ENCODE results near the gene RFTN1. TPM values are rescaled to one million over a fixed set of nuclear protein-coding genes. Genes with fewer than 3 reads are reported as not detected.
A peak's percentile ranks its signal among the peaks of the same experiment; 100 is the strongest.
"Not testable (repeated sequence)": the region's sequence is repeated elsewhere in the genome, so short reads cannot be mapped to it uniquely, and the experiment has no call there.

RFTN1 gene
- total RNA-seq, 1 experiment from 2014 or later = 4.5 TPM

- no peaks in the 10 kb centered on the region for H3K9me3 Mint-ChIP-seq (ENCODE audit: unreplicated experiment)
- POLR2A ChIA-PET = interaction anchor here (0.7 to 1.0 kb wide), 2 partner anchors 222 to 255 kb away, joined by 3 to 5 read pairs; no protein-coding TSS in a partner anchor
- TF ChIP-seq, protein P1, sequence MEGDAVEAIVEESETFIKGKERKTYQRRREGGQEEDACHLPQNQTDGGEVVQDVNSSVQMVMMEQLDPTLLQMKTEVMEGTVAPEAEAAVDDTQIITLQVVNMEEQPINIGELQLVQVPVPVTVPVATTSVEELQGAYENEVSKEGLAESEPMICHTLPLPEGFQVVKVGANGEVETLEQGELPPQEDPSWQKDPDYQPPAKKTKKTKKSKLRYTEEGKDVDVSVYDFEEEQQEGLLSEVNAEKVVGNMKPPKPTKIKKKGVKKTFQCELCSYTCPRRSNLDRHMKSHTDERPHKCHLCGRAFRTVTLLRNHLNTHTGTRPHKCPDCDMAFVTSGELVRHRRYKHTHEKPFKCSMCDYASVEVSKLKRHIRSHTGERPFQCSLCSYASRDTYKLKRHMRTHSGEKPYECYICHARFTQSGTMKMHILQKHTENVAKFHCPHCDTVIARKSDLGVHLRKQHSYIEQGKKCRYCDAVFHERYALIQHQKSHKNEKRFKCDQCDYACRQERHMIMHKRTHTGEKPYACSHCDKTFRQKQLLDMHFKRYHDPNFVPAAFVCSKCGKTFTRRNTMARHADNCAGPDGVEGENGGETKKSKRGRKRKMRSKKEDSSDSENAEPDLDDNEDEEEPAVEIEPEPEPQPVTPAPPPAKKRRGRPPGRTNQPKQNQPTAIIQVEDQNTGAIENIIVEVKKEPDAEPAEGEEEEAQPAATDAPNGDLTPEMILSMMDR (IDR thresholded peaks at IDR 0.05; ENCODE audit: unreplicated experiment) = no peak
- BruUV-seq (replicated peaks) = no TSS peak
- CTCF ChIA-PET = interaction anchor here (0.7 to 1.5 kb wide), 4 partner anchors 25 to 236 kb away, joined by 3 to 5 read pairs (median 4); no protein-coding TSS in a partner anchor
- no peak overlapping the region for H3K27ac Mint-ChIP-seq (ENCODE audit: low read depth, unreplicated experiment)
- H3K4me1 Mint-ChIP-seq (ENCODE audit: insufficient read depth, unreplicated experiment) = peaks cover 7% of the 10 kb centered on the region
- no peaks in the 10 kb centered on the region for H3K27me3 Mint-ChIP-seq (ENCODE audit: insufficient read depth, unreplicated experiment)
- H3K36me3 Mint-ChIP-seq (ENCODE audit: insufficient read depth, unreplicated experiment) = peaks cover 7% of the 10 kb centered on the region
- no peak overlapping the region for H3K4me3 Mint-ChIP-seq (ENCODE audit: unreplicated experiment)
- intact Hi-C loops (cut with micrococcal nuclease) = no loop called here
- DNase-seq (ENCODE audit: unreplicated experiment) = no peak
Measured at GRCh38 chr3:16313886-16314645, 199.4 kb downstream of the RFTN1 start.

DNA sequence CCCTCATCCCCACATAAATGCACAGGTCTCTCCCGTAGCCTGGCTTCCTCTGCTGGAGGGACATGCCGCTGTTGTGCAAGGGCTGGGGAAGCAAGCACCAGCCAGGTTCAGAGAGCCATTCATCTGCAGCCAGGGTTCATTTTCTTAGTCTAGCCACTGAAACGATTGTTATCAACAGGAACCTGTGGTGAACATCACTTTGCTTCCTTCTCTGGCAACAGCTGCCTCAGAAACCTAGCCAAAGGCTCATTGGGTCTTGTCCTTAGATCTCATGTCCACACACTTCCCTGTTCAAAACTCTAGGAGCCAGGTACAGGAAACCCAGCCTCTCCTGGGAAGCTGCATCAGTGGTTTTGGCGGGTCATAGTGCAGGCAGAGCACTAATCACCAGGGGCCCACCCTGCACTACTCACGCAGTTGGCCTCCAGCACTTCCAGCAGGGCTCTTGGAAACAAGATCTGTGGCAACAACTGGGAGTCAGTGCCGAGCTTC lies 201.5 kb downstream of the RFTN1 start:
- Mint-ChIP-seq H3K27ac (ENCODE audit: low read depth, unreplicated experiment) (no peak overlapping the region), H3K4me3 (ENCODE audit: unreplicated experiment) (no peak overlapping the region), H3K4me1 (ENCODE audit: insufficient read depth, unreplicated experiment) (peaks cover 7% of the 10 kb centered on the region), H3K9me3 (ENCODE audit: unreplicated experiment) (no peaks in the 10 kb centered on the region), H3K36me3 (ENCODE audit: insufficient read depth, unreplicated experiment) (peaks cover 7% of the 10 kb centered on the region), H3K27me3 (ENCODE audit: insufficient read depth, unreplicated experiment) (no peaks in the 10 kb centered on the region)
- intact Hi-C loops (cut with micrococcal nuclease) = no loop called here
- DNase-seq (ENCODE audit: unreplicated experiment) = no peak
- TF ChIP-seq, protein P1 (IDR thresholded peaks at IDR 0.05; ENCODE audit: unreplicated experiment) = no peak
- ChIA-PET CTCF (interaction anchor here (1.3 kb wide), 1 partner anchor 22 kb away, joined by 10 read pairs; no protein-coding TSS in a partner anchor), POLR2A (interaction anchor here (1.2 kb wide), 1 partner anchor 48 kb away, joined by 3 read pairs; no protein-coding TSS in a partner anchor)
- no TSS peak for BruUV-seq (replicated peaks)

- not testable (repeated sequence) for H3K9me3 Mint-ChIP-seq (ENCODE audit: unreplicated experiment)
Measured at GRCh38 chr3:16310486-16310885, 203.0 kb downstream of the RFTN1 start.

GRCh38 chr3:16309558-16309957 lies 203.9 kb downstream of the RFTN1 start:
- peak overlapping the region; percentile 25 for H3K27ac Mint-ChIP-seq (ENCODE audit: low read depth, unreplicated experiment)

More at GRCh38 chr3:16310486-16310885, 203.0 kb downstream of the RFTN1 start:
- H3K27ac Mint-ChIP-seq (ENCODE audit: low read depth, unreplicated experiment); CTCF ChIA-PET; POLR2A ChIA-PET; BruUV-seq (replicated peaks); H3K4me1 Mint-ChIP-seq (ENCODE audit: insufficient read depth, unreplicated experiment); H3K27me3 Mint-ChIP-seq (ENCODE audit: insufficient read depth, unreplicated experiment); intact Hi-C loops (cut with micrococcal nuclease); H3K36me3 Mint-ChIP-seq (ENCODE audit: insufficient read depth, unreplicated experiment); H3K4me3 Mint-ChIP-seq (ENCODE audit: unreplicated experiment); DNase-seq (ENCODE audit: unreplicated experiment): not testable (repeated sequence)

More at GRCh38 chr3:16309558-16309957, 203.9 kb downstream of the RFTN1 start:
- CTCF ChIA-PET = interaction anchor here (0.6 kb wide), 1 partner anchor 29 kb away, joined by 3 read pairs; no protein-coding TSS in a partner anchor
- Mint-ChIP-seq H3K4me3 (ENCODE audit: unreplicated experiment) (no peak overlapping the region), H3K27me3 (ENCODE audit: insufficient read depth, unreplicated experiment) (no peaks in the 10 kb centered on the region), H3K9me3 (ENCODE audit: unreplicated experiment) (no peaks in the 10 kb centered on the region), H3K4me1 (ENCODE audit: insufficient read depth, unreplicated experiment) (peaks cover 7% of the 10 kb centered on the region), H3K36me3 (ENCODE audit: insufficient read depth, unreplicated experiment) (peaks cover 7% of the 10 kb centered on the region)
- TF ChIP-seq, protein P1 (IDR thresholded peaks at IDR 0.05; ENCODE audit: unreplicated experiment) = no peak
- BruUV-seq (replicated peaks) = no TSS peak
- POLR2A ChIA-PET = no interaction called here
- peak; percentile 78 for DNase-seq (ENCODE audit: unreplicated experiment)
- intact Hi-C loops (cut with micrococcal nuclease) = no loop called here
